Neural crest cell (in vitro differentiated cells): ENCODE measurements around the gene PRSS50. TPM values are rescaled to one million over a fixed set of nuclear protein-coding genes. Genes with fewer than 3 reads are reported as not detected.
"Not testable (repeated sequence)": the region's sequence is repeated elsewhere in the genome, so short reads cannot be mapped to it uniquely, and the experiment has no call there.

Source experiments
- DNase-seq: peaks from one replicate; pipeline ENCODE4 v3.0.0; 2021; ENCODE audit warnings: low read depth, mixed read lengths, low spot score
- H3K27ac Mint-ChIP-seq: one replicate; pipeline ENCODE4 v1.8.0; 2021; ENCODE audit warnings: mild to moderate bottlenecking, mixed read lengths; ENCODE audit not compliant: unreplicated experiment
- H3K27me3 Mint-ChIP-seq: 2 replicates; pipeline ENCODE4 v1.8.0; 2021; ENCODE audit warnings: low read depth, mild to moderate bottlenecking, mixed read lengths
- H3K36me3 Mint-ChIP-seq: 2 replicates; pipeline ENCODE4 v1.8.0; 2021; ENCODE audit warnings: low read depth, mild to moderate bottlenecking, mixed read lengths
- H3K4me1 Mint-ChIP-seq: 2 replicates; pipeline ENCODE4 v1.8.0; 2021; ENCODE audit warnings: mixed read lengths
- H3K4me3 Mint-ChIP-seq: one replicate; pipeline ENCODE4 v1.8.0; 2021; ENCODE audit warnings: mild to moderate bottlenecking, mixed read lengths
- H3K9me3 Mint-ChIP-seq: 2 replicates; pipeline ENCODE4 v1.8.0; 2021; ENCODE audit warnings: mixed read lengths
- total RNA-seq: library from RNA; stranded (reverse); gene quantifications from 2 replicates; pipeline ENCODE4 v1.2.1, GENCODE V29; 2021
- TF ChIP-seq, protein P1 (sequence below): fragments of 200-600 bp; sonication (generic); conservative IDR thresholded peaks from 2 replicates; pipeline ENCODE4 v1.5.0; 2021; ENCODE audit warnings: antibody characterized with exemption, mild to moderate bottlenecking

Gene PRSS50
- total RNA-seq, 1 donor from 2014 or later: 0.35 TPM

- Mint-ChIP-seq H3K36me3 (no peaks in the 10 kb centered on the region), H3K27ac (peak overlapping the region; percentile 19), H3K4me3 (no peak overlapping the region), H3K27me3 (no peaks in the 10 kb centered on the region), H3K9me3 (no peaks in the 10 kb centered on the region), H3K4me1 (peaks cover 20% of the 10 kb centered on the region)
- TF ChIP-seq, protein P1, sequence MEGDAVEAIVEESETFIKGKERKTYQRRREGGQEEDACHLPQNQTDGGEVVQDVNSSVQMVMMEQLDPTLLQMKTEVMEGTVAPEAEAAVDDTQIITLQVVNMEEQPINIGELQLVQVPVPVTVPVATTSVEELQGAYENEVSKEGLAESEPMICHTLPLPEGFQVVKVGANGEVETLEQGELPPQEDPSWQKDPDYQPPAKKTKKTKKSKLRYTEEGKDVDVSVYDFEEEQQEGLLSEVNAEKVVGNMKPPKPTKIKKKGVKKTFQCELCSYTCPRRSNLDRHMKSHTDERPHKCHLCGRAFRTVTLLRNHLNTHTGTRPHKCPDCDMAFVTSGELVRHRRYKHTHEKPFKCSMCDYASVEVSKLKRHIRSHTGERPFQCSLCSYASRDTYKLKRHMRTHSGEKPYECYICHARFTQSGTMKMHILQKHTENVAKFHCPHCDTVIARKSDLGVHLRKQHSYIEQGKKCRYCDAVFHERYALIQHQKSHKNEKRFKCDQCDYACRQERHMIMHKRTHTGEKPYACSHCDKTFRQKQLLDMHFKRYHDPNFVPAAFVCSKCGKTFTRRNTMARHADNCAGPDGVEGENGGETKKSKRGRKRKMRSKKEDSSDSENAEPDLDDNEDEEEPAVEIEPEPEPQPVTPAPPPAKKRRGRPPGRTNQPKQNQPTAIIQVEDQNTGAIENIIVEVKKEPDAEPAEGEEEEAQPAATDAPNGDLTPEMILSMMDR: no peak
- no peak for DNase-seq
Measured at GRCh38 chr3:46755646-46756045, 38.0 kb upstream of the PRSS50 start.

GRCh38 chr3:46753127-46753526 lies 35.5 kb upstream of the PRSS50 start:
- H3K27ac Mint-ChIP-seq, H3K36me3 Mint-ChIP-seq, H3K4me3 Mint-ChIP-seq, H3K9me3 Mint-ChIP-seq, DNase-seq, H3K4me1 Mint-ChIP-seq, H3K27me3 Mint-ChIP-seq: not testable (repeated sequence)

- Mint-ChIP-seq H3K27ac (no peak overlapping the region), H3K36me3 (no peaks in the 10 kb centered on the region), H3K9me3 (no peaks in the 10 kb centered on the region), H3K4me3 (no peak overlapping the region), H3K4me1 (no peaks in the 10 kb centered on the region), H3K27me3 (no peaks in the 10 kb centered on the region)
- DNase-seq: no peak
- TF ChIP-seq, protein P1: no peak
Measured at GRCh38 chr3:46750555-46751038, 32.9 kb upstream of the PRSS50 start.

- Mint-ChIP-seq H3K4me1 (no peaks in the 10 kb centered on the region), H3K27ac (no peak overlapping the region), H3K9me3 (no peaks in the 10 kb centered on the region), H3K27me3 (no peaks in the 10 kb centered on the region), H3K4me3 (no peak overlapping the region), H3K36me3 (no peaks in the 10 kb centered on the region)
- DNase-seq: no peak
- TF ChIP-seq, protein P1: no peak
Measured at GRCh38 chr3:46749129-46749528, 31.5 kb upstream of the PRSS50 start.

GRCh38 chr3:46748170-46748569 lies 30.5 kb upstream of the PRSS50 start:
- Mint-ChIP-seq H3K27ac (no peak overlapping the region), H3K27me3 (no peaks in the 10 kb centered on the region), H3K4me3 (no peak overlapping the region), H3K36me3 (no peaks in the 10 kb centered on the region), H3K4me1 (no peaks in the 10 kb centered on the region), H3K9me3 (no peaks in the 10 kb centered on the region)
- TF ChIP-seq, protein P1: no peak
- no peak for DNase-seq

- Mint-ChIP-seq H3K36me3 (no peaks in the 10 kb centered on the region), H3K4me1 (no peaks in the 10 kb centered on the region), H3K27me3 (no peaks in the 10 kb centered on the region)
Measured at GRCh38 chr3:46746711-46747110, 29.0 kb upstream of the PRSS50 start.

More at GRCh38 chr3:46746711-46747110, 29.0 kb upstream of the PRSS50 start:
- TF ChIP-seq, protein P1: no peak
- H3K27ac Mint-ChIP-seq: no peak overlapping the region
- no peak overlapping the region for H3K4me3 Mint-ChIP-seq
- no peak for DNase-seq
- no peaks in the 10 kb centered on the region for H3K9me3 Mint-ChIP-seq
